GM18870 (cell line): ENCODE results near the gene CD79A.
"Not testable (repeated sequence)": the region's sequence is repeated elsewhere in the genome, so short reads cannot be mapped to it uniquely, and the experiment has no call there.

Experiments used
- ATAC-seq: cut with Tn5 transposase; IDR thresholded peaks from one replicate; pipeline ENCODE4 v1.9.1; 2021; ENCODE audit warnings: moderate library complexity; ENCODE audit not compliant: unreplicated experiment

Gene CD79A

GRCh38 chr19:41862445-41862986, 14.6 kb upstream of the CD79A start:
- ATAC-seq: no peak

DNA sequence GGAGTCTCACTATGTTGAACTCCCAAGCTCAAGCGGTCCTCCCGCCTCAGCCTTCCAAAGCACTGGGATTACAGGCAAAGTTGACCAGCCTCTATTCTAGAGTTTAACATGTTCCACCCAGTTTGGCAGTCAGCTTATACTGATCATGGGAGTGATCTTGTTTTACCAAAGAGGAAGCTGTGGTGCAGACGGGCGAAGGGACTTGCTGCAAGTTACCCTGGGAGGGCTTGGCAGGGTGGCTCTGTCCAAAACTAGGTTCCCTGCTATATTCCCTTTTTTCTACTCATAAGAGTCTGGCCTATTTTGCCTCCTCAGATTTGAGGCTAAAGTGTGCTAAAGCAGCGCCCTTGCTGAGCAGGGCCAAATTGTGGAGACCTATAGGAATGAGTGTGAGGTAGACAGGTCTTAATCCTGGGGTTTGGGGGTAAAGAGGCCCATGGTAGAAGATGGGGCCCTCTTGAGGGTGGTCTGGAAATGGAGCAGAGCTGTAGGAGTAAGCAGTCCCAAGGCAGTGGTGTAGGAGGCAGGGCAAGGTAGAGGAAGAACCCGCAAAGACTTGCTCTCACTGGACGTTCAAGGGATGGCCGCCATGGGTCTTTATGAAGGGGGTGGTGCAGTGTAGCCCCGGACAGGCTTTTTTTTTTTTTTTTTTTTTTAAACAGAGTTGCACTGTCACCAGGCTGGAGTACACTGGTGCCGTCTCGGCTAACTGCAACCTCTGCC, 13.7 kb upstream of the CD79A start:
- no peak for ATAC-seq

GRCh38 chr19:41864374-41864773, 12.7 kb upstream of the CD79A start:
- no peak for ATAC-seq

DNA sequence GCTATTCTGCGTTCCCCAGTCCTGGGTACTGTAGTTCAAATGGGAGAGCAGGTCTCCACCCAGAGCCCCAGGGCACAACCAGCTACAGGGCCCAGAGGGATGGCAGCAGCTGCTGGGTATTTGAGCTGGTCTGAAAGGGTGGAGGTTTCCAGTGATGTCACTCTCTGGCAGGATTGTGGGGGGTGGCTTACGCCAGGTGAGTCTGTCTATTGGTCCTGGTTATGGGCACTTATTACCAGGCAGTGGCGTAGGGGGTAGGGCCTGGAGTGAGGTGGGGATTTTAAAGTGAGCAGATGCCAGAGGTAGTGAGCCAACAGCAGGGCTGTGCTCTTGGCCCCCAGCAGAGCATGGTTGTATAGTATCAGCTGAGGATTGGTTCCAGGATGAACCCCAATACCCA, 10.8 kb upstream of the CD79A start:
- ATAC-seq: no peak

GRCh38 chr19:41868120-41868988, 8.7 kb upstream of the CD79A start:
- ATAC-seq: no peak

GRCh38 chr19:41868989-41869300, 8.1 kb upstream of the CD79A start:
- no peak for ATAC-seq

- no peak for ATAC-seq
Observed at GRCh38 chr19:41869374-41869955, 7.6 kb upstream of the CD79A start.

DNA sequence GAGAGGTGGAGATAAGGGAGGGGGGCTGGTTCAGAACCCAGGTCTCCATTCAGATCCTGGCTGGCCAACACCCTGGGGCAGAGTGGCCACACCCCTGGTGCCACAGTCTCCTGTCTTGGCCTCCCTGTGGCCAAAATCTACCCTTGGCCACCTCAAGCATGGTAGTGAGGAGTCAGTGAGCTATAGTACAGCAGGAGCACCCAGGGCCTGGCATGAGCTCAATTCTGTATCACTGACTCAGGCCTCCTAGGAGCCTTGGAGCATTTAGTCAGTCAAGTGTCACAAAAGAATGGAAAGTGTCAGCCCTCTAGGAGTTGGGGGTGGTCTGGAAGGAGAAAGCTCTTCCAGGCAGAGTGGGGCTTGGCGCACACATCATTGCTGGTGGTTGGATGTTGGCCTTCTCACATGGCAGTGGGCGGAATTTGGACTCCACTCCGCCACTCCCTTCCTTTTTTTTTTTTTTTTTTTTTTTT, 6.6 kb upstream of the CD79A start:
- ATAC-seq: no peak

DNA sequence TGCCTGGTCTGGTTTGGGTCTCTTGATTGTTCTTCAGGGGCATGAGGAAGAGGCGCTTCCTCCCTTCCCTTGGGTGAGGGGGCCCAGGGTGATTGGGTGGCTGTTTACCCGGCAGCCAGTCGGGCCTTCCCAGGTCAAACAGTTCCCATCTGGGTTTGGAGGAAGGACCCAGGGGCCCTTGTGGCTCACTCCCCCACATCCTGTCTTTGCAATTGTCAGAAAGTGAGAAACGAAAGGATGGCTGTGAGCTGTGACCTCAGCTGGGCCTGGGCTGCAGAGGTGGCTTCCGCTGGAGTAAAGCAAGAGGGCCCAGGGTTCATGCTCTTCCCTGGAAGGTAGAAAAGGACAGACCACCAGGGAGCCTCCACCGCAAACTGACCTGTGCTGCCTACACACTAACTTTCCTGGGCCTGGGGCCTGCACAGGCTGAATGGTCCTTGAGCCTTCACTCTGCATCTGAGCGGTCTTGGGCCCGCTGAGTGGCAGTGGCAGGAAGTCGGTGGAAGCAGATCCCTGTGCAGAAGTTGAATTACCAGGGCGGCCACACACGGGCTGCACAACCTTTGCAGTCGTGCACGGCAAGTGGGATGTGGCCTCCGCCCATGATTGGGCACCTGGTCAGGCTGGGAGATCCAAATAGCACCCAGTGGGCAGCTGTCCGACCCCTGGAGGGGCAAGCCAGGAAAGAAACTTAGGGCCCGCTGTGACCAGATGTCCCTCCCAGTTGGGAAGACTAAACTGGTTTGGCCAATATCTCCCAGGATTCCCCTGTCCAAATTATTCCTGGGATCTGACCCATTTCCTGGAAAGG, 5.3 kb upstream of the CD79A start:
- ATAC-seq: peak; percentile 33

- no peak for ATAC-seq
Observed at GRCh38 chr19:41872384-41872774, 4.7 kb upstream of the CD79A start.

DNA sequence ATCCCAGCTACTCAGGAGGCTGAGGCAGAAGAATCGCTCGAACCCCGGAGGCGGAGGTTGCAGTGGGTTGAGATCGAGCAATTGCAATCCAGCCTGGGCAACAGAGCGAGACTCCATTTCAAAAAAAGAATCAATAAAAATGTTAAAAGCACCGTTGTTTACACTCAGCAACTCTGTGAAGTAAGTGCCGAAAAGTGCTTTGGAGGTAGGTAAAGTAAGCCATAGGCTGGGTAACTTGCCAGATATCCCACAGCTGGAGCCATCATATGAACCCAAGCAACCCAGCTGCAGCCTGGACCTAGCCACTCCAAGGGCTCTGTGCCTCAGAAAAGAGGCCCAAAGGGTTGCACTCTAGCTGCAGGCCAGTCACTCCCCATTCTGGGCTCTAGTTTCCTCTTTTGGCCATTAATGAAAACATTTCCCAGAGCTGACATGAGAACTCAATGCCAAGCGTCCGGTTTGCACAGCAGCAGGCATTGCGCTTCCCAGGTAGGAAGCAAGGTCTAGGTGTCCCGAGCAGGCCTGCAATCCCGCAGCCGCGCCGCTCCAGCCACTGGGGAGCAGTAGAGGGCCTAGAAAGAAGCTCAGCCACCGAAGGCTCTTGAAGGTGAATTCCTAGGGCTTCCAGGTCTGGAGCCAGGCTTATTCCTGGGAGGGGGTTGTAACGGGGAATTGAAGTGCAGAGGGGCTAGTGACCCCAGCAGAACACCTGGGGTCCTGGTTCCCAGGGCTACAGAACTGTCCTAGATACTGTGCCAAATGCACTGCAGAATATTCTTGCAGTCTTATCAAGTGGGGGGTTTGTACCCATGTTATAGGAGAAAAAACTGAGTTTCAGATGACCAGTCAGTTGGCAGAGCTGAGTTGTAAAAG, 4.1 kb upstream of the CD79A start:
- ATAC-seq: no peak

- not testable (repeated sequence) for ATAC-seq
Observed at GRCh38 chr19:41875973-41876372, 1.1 kb upstream of the CD79A start.

GRCh38 chr19:41877916-41878905, 1.1 kb downstream of the CD79A start:
- ATAC-seq: no peak

DNA sequence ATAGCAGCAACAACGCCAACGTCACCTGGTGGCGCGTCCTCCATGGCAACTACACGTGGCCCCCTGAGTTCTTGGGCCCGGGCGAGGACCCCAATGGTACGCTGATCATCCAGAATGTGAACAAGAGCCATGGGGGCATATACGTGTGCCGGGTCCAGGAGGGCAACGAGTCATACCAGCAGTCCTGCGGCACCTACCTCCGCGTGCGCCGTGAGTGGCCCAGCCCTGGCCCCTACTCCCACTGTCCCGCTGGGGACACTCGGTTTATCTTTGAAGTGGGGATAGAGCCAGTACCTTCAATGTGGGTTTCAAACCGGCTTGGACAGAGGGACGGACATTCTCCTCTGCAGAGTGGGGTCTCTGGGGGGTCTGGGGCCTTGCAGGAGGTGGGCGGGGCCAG, 2.0 kb downstream of the CD79A start:
- no peak for ATAC-seq

DNA sequence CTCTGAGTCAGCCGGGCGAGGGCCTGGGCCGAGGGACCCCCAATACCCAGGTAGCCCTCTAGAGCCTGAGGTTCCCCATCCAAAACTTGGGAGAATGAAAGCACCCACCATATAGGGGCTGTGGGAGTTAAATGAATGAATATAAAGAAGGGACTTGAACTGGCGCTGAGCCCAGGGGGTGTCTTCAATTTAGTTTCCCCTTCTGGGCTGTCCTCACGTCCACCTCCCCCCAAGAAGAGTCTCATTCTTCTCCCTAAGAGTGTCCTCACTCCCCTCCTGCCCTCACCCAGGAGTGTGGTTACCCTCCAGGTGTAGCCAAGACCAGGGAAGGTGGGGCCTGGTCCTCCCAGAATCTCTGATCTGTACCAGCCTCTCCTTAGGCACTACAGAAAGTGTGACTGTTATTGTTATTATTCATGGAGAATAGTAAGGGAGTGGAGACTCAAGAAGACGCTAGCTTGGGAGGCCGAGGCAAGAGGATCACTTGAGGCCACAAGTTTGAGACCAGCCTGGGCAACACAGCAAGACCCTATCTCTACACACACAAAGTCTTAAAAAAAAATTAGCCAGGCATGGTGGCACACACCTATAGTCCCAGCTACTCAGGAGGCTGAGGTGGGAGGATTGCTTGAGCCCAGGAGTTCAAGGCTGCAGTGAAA, 2.7 kb downstream of the CD79A start:
- no peak for ATAC-seq

- no peak for ATAC-seq
Observed at GRCh38 chr19:41880329-41880708, 3.2 kb downstream of the CD79A start.

DNA sequence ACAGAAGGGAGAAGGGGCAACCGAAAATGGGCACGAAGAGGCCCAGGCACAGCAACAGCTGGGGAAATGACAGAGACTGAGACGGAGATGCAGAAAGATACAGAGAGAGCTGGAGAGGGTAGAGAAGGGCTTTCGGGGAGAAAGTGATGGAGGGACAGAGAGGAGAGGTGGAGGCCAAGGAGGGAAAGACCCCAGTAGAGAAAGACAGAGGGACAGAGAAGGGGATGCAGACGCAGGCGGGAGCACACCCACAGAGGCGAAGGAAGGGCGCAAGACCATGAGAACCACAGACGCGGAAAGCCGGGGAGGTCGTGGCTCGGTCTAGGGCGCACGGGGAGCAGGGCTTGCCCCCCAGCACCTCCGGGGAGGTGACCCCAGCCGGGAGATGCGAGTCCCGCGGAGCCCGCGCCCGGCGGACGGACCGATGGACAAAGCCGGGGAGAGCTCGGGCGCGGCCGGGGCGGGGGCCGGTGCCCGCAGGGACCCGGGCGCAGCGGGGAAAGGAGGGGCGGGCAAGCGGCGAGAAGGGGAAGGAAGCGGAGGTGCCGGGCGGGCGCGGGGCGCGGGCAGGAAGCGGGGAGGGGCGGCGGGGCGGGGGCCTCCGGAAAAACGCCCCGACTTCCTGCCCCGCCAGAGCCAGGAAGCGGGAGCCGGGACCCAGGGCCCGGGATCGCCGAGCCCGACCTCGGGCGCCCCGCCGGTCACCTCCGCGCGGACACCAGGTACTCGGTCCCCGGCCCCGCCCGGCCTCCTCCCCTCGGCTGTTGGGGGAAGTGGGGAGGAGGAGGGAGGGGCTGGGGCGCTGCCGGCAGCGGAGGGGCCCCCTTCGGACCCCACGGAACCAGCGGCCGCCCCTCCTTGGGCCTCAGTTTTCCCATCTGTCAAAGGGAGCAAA, 5.7 kb downstream of the CD79A start, which contains the start of gene ARHGEF1:
Gene ARHGEF1, plus strand, starts transcription at position 617 of the 895 bp plus-strand sequence. CDS start 4,899 bp downstream, outside the sequence.
- ATAC-seq: no peak
